ENCODE results near the gene CAMTA2.

- TF ChIP-seq POLR2A (conservative IDR thresholded peaks at IDR 0.05), result no peak
- TF ChIP-seq EGR1 (conservative IDR thresholded peaks at IDR 0.05), result no peak
- no peak for TF ChIP-seq BMI1 (IDR thresholded peaks at IDR 0.05; ENCODE audit: low read length)
- TF ChIP-seq IRF2 (CRISPR knock-in tag; IDR thresholded peaks at IDR 0.05), result no peak
- no peak for TF ChIP-seq CHD7 (IDR thresholded peaks at IDR 0.05; ENCODE audit: low read depth, low read length)
- TF ChIP-seq CTCF (IDR thresholded peaks at IDR 0.05 in 2 of 3, conservative IDR thresholded peaks at IDR 0.05 in 1 of 3; ENCODE audit: insufficient read depth in 2 of 3, low read depth in 1 of 3, low read length in 3 of 3), result no peak
- TF ChIP-seq, protein P1, sequence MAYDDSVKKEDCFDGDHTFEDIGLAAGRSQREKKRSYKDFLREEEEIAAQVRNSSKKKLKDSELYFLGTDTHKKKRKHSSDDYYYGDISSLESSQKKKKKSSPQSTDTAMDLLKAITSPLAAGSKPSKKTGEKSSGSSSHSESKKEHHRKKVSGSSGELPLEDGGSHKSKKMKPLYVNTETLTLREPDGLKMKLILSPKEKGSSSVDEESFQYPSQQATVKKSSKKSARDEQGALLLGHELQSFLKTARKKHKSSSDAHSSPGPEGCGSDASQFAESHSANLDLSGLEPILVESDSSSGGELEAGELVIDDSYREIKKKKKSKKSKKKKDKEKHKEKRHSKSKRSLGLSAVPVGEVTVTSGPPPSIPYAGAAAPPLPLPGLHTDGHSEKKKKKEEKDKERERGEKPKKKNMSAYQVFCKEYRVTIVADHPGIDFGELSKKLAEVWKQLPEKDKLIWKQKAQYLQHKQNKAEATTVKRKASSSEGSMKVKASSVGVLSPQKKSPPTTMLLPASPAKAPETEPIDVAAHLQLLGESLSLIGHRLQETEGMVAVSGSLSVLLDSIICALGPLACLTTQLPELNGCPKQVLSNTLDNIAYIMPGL (CRISPR knock-in tag; IDR thresholded peaks at IDR 0.05), result no peak
- TF ChIP-seq, protein P2, sequence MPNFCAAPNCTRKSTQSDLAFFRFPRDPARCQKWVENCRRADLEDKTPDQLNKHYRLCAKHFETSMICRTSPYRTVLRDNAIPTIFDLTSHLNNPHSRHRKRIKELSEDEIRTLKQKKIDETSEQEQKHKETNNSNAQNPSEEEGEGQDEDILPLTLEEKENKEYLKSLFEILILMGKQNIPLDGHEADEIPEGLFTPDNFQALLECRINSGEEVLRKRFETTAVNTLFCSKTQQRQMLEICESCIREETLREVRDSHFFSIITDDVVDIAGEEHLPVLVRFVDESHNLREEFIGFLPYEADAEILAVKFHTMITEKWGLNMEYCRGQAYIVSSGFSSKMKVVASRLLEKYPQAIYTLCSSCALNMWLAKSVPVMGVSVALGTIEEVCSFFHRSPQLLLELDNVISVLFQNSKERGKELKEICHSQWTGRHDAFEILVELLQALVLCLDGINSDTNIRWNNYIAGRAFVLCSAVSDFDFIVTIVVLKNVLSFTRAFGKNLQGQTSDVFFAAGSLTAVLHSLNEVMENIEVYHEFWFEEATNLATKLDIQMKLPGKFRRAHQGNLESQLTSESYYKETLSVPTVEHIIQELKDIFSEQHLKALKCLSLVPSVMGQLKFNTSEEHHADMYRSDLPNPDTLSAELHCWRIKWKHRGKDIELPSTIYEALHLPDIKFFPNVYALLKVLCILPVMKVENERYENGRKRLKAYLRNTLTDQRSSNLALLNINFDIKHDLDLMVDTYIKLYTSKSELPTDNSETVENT (CRISPR knock-in tag; IDR thresholded peaks at IDR 0.05), result no peak
These were observed 11.4 kb upstream of the CAMTA2 start for GRCh38 chr17:4998732-4999429.
